Kidney capillary endothelial cell (primary cell): Measurements from ENCODE around the gene ZNF638.

Experiments used
- DNase-seq: peaks from one replicate; pipeline ENCODE4 v3.0.0-alpha.2; 2018; ENCODE audit warnings: low spot score

Gene ZNF638

DNA sequence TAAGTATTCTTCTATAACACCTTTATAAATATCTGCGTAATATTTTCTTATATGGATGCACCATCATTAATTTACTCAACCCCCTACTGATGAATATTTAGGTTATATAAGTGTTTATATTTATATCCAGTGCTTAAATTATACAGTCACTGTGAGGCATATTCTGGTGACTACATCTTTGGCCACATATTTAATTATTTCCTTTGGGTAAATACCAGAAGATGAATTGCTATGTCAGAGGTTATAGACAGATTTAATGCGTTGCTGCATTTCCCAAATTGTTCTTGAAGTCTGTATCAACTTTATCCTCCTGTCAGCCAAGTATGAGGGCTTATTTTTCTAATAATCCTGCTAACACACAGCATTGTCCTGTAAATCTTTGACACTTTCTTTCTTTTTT, 140.4 kb downstream of the ZNF638 start:
- no peak for DNase-seq

GRCh38 chr2:71473346-71474031, 141.9 kb downstream of the ZNF638 start:
- no peak for DNase-seq

- no peak for DNase-seq
Measured at GRCh38 chr2:71474116-71474743, 142.6 kb downstream of the ZNF638 start.

- peak; percentile 91 for DNase-seq
Measured at GRCh38 chr2:71474744-71475397, 143.3 kb downstream of the ZNF638 start.

DNA sequence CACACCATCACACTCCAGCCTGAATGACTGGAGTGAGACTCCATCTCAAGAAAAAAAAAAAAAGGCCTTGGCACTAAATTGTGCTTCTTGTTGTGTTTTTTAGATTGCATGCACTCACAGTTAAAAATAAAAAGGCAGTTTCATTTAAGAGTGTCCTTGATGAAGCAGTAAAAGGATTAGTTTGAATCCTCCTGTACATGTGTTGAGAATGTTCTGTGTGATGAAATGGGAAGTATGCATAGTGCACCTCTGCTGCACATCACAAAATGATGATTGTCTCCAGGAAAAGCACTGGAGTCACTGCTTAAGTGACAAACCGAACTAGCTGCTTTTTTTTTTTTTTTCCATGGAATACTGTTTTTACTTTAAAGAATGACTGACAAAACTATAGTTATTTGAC, 144.9 kb downstream of the ZNF638 start:
- no peak for DNase-seq

GRCh38 chr2:71477231-71477691, 145.7 kb downstream of the ZNF638 start:
- no peak for DNase-seq

DNA sequence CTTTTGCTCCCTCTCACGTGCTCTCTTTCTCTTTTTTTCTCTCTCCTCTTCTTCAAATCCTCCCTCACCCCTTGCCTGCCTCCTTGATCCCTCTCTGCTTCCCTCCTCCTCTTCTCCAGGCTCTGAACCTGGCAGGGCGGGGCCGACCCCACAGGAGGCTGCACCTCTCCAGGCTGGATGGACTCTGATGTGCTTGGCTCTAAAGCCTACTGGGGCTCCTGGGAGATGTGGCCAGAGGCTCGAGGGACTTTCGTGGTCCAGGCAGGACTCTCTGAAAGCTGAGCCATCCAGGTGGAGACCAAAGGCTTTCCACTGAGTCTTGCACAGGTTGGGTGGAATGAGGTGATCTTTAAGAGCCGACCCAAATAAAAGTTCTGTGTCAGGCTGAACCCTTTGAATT, 147.2 kb downstream of the ZNF638 start:
- DNase-seq: no peak

GRCh38 chr2:71479261-71479660, 147.7 kb downstream of the ZNF638 start:
- no peak for DNase-seq

- no peak for DNase-seq
Measured at GRCh38 chr2:71481111-71481510, 149.5 kb downstream of the ZNF638 start.

- DNase-seq: no peak
Measured at GRCh38 chr2:71482055-71482454, 150.5 kb downstream of the ZNF638 start.

GRCh38 chr2:71483246-71483645, 151.7 kb downstream of the ZNF638 start:
- no peak for DNase-seq

DNA sequence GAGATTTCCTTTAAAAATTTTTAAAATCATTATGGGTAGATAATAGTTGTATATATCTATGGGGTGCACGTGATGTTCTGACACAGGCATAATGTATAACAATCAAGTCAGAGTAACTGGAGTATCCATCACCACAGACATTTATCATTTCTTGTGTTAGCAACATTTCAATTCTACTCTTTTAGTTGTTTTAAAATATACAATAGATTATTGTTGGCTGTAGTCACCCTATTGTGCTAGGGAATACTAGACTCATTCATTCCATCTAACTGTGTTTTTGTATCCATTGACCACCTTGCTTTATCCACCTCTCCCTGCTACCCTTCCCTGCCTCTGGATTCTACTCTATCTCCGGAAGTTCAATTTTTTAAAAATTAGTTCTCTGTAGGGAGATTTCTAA, 152.8 kb downstream of the ZNF638 start:
- no peak for DNase-seq
